HepG2 (cell line): ENCODE data around the gene GCNT3.

Experiments
- CBX5 ChIP-seq: sonication (generic); formaldehyde crosslinking; IDR thresholded peaks from 2 replicates; pipeline ENCODE4 v1.4.0; 2020; ENCODE audit warnings: missing genetic modification reagents, borderline replicate concordance
- EZH2 ChIP-seq: conservative IDR thresholded peaks from 2 replicates; pipeline ENCODE4 v1.6.1; 2012; ENCODE audit warnings: mild to moderate bottlenecking, low read depth, low read length, moderate library complexity
- FOXP1 ChIP-seq, 2 experiments: fragments of 450-650 bp in 1 of 2; IDR thresholded peaks; 2 replicates each; pipeline ENCODE4 v1.6.1; 2017 to 2018; ENCODE audit warnings: antibody characterized with exemption in 1 of 2
- KDM1A ChIP-seq: IDR thresholded peaks from 2 replicates; pipeline ENCODE4 v1.6.1; 2016; ENCODE audit warnings: missing compliant biosample characterization
- MAFK ChIP-seq, 2 experiments: IDR thresholded peaks in 1 of 2; conservative IDR thresholded peaks in 1 of 2; 2 replicates each; pipeline ENCODE4 v1.6.1; 2011; ENCODE audit warnings: improper control_type of control experiment in 2 of 2, low read length in 2 of 2
- NONO ChIP-seq, 2 experiments: fragments of 450-650 bp in 1 of 2; sonication (generic) in 1 of 2; formaldehyde crosslinking in 1 of 2; IDR thresholded peaks in 1 of 2; conservative IDR thresholded peaks in 1 of 2; 2 replicates each; pipeline versions ENCODE4 v1.6.1 to v1.8.0; 2017 to 2022; ENCODE audit warnings: mild to moderate bottlenecking in 1 of 2, missing genetic modification reagents in 1 of 2, moderate library complexity in 1 of 2
- TF ChIP-seq, protein P1 (sequence below), 2 experiments: sonication (generic) in 1 of 2; formaldehyde crosslinking in 1 of 2; IDR thresholded peaks; 2 replicates each; pipeline versions ENCODE4 v1.4.0 to v1.6.1; 2016 to 2020; ENCODE audit warnings: borderline replicate concordance in 1 of 2, low read depth in 1 of 2, mild to moderate bottlenecking in 1 of 2, missing genetic modification reagents in 1 of 2

GRCh38 chr15:59611276-59612260, at the start of gene GCNT3:
- TF ChIP-seq MAFK (conservative IDR thresholded peaks at IDR 0.05 in 1 of 2, IDR thresholded peaks at IDR 0.05 in 1 of 2; ENCODE audit: low read length in 2 of 2) (peak; percentile 73 to 79), FOXP1 (IDR thresholded peaks at IDR 0.05) (no peak), FOXP1 (CRISPR knock-in tag; IDR thresholded peaks at IDR 0.05) (0 out of 2 replicates have a peak, but pooled peaks have one; percentile 29), NONO (IDR thresholded peaks at IDR 0.05) (no peak), NONO (CRISPR knock-in tag; conservative IDR thresholded peaks at IDR 0.05) (no peak), CBX5 (CRISPR knock-in tag) (no peak), EZH2 (no peak), KDM1A (CRISPR knock-in tag) (no peak)
- TF ChIP-seq, protein P1, sequence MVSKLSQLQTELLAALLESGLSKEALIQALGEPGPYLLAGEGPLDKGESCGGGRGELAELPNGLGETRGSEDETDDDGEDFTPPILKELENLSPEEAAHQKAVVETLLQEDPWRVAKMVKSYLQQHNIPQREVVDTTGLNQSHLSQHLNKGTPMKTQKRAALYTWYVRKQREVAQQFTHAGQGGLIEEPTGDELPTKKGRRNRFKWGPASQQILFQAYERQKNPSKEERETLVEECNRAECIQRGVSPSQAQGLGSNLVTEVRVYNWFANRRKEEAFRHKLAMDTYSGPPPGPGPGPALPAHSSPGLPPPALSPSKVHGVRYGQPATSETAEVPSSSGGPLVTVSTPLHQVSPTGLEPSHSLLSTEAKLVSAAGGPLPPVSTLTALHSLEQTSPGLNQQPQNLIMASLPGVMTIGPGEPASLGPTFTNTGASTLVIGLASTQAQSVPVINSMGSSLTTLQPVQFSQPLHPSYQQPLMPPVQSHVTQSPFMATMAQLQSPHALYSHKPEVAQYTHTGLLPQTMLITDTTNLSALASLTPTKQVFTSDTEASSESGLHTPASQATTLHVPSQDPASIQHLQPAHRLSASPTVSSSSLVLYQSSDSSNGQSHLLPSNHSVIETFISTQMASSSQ (IDR thresholded peaks at IDR 0.05; ENCODE audit: low read depth): peak; percentile 91
- TF ChIP-seq, protein P1 (CRISPR knock-in tag; IDR thresholded peaks at IDR 0.05; ENCODE audit: borderline replicate concordance): peak; percentile 92
